Right cardiac atrium (tissue), 5 donors: ENCODE data around the gene CCM2L. TPM values are rescaled to one million over a fixed set of nuclear protein-coding genes. Genes with fewer than 3 reads are reported as not detected.

Experiments
- ATAC-seq, 2 donors: fragments of 200-7000 bp; cut with Tn5 transposase; one replicate each; pipeline versions ENCODE4 v1.8.0 to v1.9.1; 2020; ENCODE audit warnings: moderate library complexity in 2 of 2, mild to moderate bottlenecking in 1 of 2
- DNase-seq, 3 donors: peaks; one replicate each; pipeline ENCODE4 v3.0.0-alpha.2; 2020
- H3K27ac ChIP-seq: one replicate; pipeline ENCODE4 v1.5.1; 2013; ENCODE audit warnings: mild to moderate bottlenecking, low read length, control low read depth, moderate library complexity
- H3K27me3 ChIP-seq: one replicate; pipeline ENCODE4 v1.6.1; 2013; ENCODE audit not compliant: control insufficient read depth, insufficient read depth
- H3K4me1 ChIP-seq: one replicate; pipeline ENCODE4 v1.6.1; 2013; ENCODE audit warnings: low read length; ENCODE audit not compliant: control insufficient read depth, insufficient read depth
- H3K4me3 ChIP-seq: one replicate; pipeline ENCODE4 v1.5.1; 2013; ENCODE audit warnings: low read length, control low read depth
- H3K9me3 ChIP-seq: one replicate; pipeline ENCODE4 v1.6.1; 2013; ENCODE audit warnings: low read length; ENCODE audit not compliant: control insufficient read depth
- WGBS: extraction: QIAGEN DNeasy Blood & Tissue Kit; methylation state at CpG from one replicate; pipeline ENCODE4 v1.1.7; 2013; 5-methylcytosine and 5-hydroxymethylcytosine counted together
- intact Hi-C, 4 donors: fragments of 100-400 bp; cut with DNase I; formaldehyde crosslinking; loops; one replicate each; pipeline versions ENCODE4 v1.11.0 to v1.14.0; 2022 to 2023
- polyA plus RNA-seq: library from polyadenylated mRNA; stranded (reverse); fragments of 200-250 nt; gene quantifications from one replicate; pipeline ENCODE4 v1.2.3, GENCODE V29; 2013
- total RNA-seq, 4 donors: library from RNA; stranded (reverse); fragmentation: NEBNext Ultra II Directional; extraction: Animal tissue kit (Norgen Biotek cat#: 25700); gene quantifications; one replicate each; pipeline ENCODE4 v1.2.1, GENCODE V29; 2021
- donor health status: healthy with polysubstance abuse.
- donor health status: DM: no; HTN: yes; CAD: no.
- donor health status: DM: no; HTN: no; CAD: no.
- donor health status: DM: no; HTN: yes; CAD: no; lungs with severe emphysema.
- donor health status: DM: yes; HTN: yes; CAD: no.

The CCM2L gene
- total and polyA plus RNA-seq, 5 donors = 5.6 to 10.3 (median 9.4) TPM

DNA sequence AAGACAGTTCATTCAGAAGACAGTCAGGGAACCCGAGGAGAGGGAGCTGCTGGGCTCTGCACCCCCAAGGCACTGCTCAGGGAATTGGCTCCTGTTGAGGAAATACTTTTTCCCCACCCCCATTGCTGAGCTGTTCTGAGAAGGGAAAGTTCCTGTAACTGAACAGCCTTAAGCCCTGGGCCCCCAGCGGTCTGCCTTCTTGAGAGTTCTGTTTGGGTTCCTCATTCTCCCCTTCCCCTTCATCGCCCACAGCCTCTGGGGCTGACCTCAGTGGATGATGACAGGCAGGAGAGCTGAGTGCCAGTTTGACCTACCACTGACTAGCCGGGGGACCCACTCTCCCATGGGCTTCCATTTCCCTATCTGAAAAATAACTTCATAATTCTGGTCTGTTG lies 52.5 kb downstream of the CCM2L start:
- no peaks in the 10 kb centered on the region for H3K4me1 ChIP-seq
- H3K27me3 ChIP-seq = no peaks in the 10 kb centered on the region
- no peak overlapping the region for H3K27ac ChIP-seq
- DNase-seq (peak in 2 of 3 donors; percentile 78 to 80), ATAC-seq (peak; percentile 68 to 69)
- H3K4me3 ChIP-seq = no peak overlapping the region
- WGBS = 50% methylated on average over 4 of the region's 4 CpGs
- H3K9me3 ChIP-seq = no peaks in the 10 kb centered on the region
- intact Hi-C loops = no loop called here

- Histone ChIP-seq H3K9me3 (no peaks in the 10 kb centered on the region), H3K27ac (no peak overlapping the region), H3K4me1 (no peaks in the 10 kb centered on the region), H3K4me3 (no peak overlapping the region), H3K27me3 (no peaks in the 10 kb centered on the region)
- intact Hi-C loops = no loop called here
- WGBS = 56% methylated on average over 4 of the region's 4 CpGs
- ATAC-seq (no peak), DNase-seq (no peak)
Observed at GRCh38 chr20:32063695-32064094, 53.5 kb downstream of the CCM2L start.

- intact Hi-C loops = no loop called here
- no peaks in the 10 kb centered on the region for H3K4me1 ChIP-seq
- DNase-seq (no peak), ATAC-seq (no peak)
- H3K27ac ChIP-seq = no peak overlapping the region
- no peak overlapping the region for H3K4me3 ChIP-seq
- WGBS = 71% methylated on average over 7 of the region's 7 CpGs
- H3K9me3 ChIP-seq = no peaks in the 10 kb centered on the region
- H3K27me3 ChIP-seq = no peaks in the 10 kb centered on the region
Observed at GRCh38 chr20:32064667-32065066, 54.4 kb downstream of the CCM2L start.

DNA sequence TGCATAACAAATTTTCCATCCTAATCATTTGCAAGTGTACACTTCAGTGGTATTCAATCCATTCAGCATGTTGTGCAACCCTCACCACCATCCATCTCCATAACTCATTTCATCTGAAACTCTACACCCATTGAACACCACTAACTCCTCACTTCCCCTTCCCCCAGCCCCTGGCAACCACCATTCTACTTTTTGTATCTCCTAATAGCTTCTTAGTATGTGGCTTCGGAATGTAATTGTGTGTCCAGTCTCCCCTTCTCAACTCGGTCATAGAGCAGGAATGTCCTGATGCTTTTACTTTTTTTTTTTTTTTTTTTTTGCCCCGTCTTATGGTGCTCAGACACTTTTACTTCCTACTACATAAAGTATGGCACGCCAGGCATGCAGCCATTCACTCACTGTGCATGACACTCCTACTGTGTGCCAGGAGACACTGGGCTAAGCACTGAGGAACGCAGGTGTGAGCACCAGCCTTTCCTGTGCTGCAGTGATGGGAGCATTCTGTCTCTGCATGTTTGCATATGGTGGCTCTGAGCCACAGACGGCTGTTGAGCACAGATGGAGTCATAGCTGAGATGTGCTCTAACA lies 57.1 kb downstream of the CCM2L start:
- ATAC-seq (no peak), DNase-seq (no peak)
- H3K4me3 ChIP-seq = no peak overlapping the region
- 57% methylated on average over 6 of the region's 6 CpGs for WGBS
- no peaks in the 10 kb centered on the region for H3K9me3 ChIP-seq
- no peaks in the 10 kb centered on the region for H3K4me1 ChIP-seq
- H3K27me3 ChIP-seq = no peaks in the 10 kb centered on the region
- intact Hi-C loops = no loop called here
- H3K27ac ChIP-seq = no peak overlapping the region

DNA sequence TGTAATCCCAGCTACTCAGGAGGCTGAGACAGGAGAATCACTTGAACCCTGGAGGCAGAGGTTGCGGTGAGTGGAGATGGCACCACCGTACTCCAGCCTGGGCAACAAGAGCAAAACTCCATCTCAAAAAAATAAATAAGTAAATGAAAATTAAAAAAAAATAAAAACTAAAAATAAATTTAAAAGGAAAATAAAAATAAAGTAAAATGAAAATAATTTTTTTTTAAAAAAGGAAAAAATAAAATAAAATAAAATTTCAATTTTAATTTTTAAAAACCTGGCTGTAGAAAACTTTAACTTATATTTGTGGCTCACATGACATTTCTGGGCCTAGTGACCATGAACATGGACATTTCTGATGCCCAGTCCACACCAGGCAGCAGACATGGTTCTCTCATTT lies 57.9 kb downstream of the CCM2L start:
- Histone ChIP-seq H3K4me3 (no peak overlapping the region), H3K27me3 (no peaks in the 10 kb centered on the region), H3K27ac (no peak overlapping the region), H3K4me1 (no peaks in the 10 kb centered on the region), H3K9me3 (no peaks in the 10 kb centered on the region)
- WGBS = 99% methylated on average over 2 of the region's 2 CpGs
- ATAC-seq (no peak), DNase-seq (no peak)
- intact Hi-C loops = no loop called here

- ATAC-seq (no peak), DNase-seq (no peak)
- Histone ChIP-seq H3K27ac (no peak overlapping the region), H3K4me1 (no peaks in the 10 kb centered on the region), H3K9me3 (no peaks in the 10 kb centered on the region), H3K27me3 (no peaks in the 10 kb centered on the region), H3K4me3 (no peak overlapping the region)
- intact Hi-C loops = no loop called here
Observed at GRCh38 chr20:32069711-32070110, 59.5 kb downstream of the CCM2L start.

DNA sequence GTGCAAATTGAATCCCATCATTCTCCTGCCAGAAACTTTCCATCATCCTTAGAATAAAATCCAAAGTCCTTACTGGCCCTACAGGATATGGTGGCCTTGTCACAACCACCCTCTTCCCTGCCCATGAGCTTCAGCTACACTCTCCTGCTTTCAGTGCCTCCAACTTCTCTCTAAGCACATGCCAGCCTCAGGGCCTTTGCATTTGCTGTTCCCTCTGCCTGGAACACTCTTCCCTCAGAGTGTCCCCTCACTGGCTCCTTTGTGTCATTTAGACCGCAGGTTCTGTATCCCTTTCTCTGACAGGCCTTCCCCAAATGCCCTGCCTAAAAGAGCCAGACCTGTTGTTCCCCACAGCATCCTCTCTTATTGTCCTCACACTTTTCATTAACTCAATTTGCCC lies 60.0 kb downstream of the CCM2L start:
- no peak overlapping the region for H3K27ac ChIP-seq
- no peak for ATAC-seq
- intact Hi-C loops = no loop called here
- 80% methylated on average over 1 of the region's 1 CpG for WGBS
- H3K4me3 ChIP-seq = no peak overlapping the region
- no peaks in the 10 kb centered on the region for H3K4me1 ChIP-seq
- DNase-seq = no peak
- no peaks in the 10 kb centered on the region for H3K27me3 ChIP-seq
- H3K9me3 ChIP-seq = no peaks in the 10 kb centered on the region

DNA sequence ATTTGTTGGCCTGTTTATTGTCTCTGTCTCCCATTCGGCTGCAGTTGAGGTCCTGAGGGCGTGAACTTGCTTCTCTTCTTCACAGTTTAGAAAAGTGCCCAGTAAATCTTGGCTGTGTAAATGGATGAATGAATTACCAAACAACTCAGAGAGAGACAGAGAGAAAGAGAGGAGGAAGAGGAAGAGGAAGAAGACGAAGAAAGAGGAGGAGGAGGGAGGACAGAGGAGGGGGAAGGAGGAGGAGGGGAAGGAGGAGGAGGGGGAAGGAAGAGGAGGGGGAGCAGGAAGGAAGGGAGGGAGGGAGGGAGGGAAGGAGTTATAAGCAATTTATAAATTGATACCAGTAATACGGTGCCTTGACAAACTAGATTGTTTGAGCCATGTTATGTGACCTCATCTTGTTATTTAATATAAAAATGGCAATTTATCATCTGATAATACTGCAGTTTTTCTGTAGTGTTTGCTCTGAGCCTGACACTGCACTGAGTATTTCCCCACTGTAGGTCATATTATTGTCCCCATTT lies 60.5 kb downstream of the CCM2L start:
- Histone ChIP-seq H3K4me1 (no peaks in the 10 kb centered on the region), H3K27ac (no peak overlapping the region)

GRCh38 chr20:32071395-32072167 lies 61.3 kb downstream of the CCM2L start:
- Histone ChIP-seq H3K4me3 (no peak overlapping the region), H3K9me3 (no peaks in the 10 kb centered on the region), H3K27ac (no peak overlapping the region), H3K4me1 (no peaks in the 10 kb centered on the region), H3K27me3 (no peaks in the 10 kb centered on the region)
- no peak for ATAC-seq
- intact Hi-C loops = no loop called here
- 76% methylated on average over 17 of the region's 17 CpGs for WGBS
- no peak for DNase-seq

More for the DNA sequence above, 60.5 kb downstream of the CCM2L start:
- Histone ChIP-seq H3K9me3 (no peaks in the 10 kb centered on the region), H3K27me3 (no peaks in the 10 kb centered on the region), H3K4me3 (no peak overlapping the region)
- DNase-seq (no peak), ATAC-seq (no peak)
- intact Hi-C loops = no loop called here
- WGBS = 36% methylated on average over 4 of the region's 4 CpGs

- intact Hi-C loops = no loop called here
- no peak for ATAC-seq
- 82% methylated on average over 6 of the region's 6 CpGs for WGBS
Observed at GRCh38 chr20:32072168-32072750, 62.0 kb downstream of the CCM2L start.

DNA sequence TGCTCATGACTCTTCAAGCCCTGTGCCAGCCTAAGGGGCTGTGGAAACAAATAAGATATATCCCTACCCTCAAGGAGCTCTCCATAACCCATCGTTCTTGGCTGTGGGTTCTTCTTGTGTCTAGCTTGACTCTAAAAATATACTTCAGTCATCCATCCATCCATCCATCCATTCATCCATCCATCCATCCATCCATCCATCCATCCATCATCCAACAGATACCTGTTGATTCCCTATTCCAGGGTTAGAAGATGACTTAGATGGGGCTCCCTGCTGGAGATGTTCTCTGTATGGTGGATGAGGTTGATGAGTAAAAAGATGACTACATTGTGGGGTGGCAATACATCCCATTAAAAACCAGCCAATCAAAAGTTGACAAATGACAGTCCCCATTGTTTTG lies 65.3 kb downstream of the CCM2L start:
- Histone ChIP-seq H3K27me3 (no peaks in the 10 kb centered on the region), H3K9me3 (no peaks in the 10 kb centered on the region), H3K4me3 (no peak overlapping the region), H3K27ac (no peak overlapping the region), H3K4me1 (no peaks in the 10 kb centered on the region)
- WGBS = 91% methylated on average over 1 of the region's 1 CpG
- ATAC-seq = no peak
- DNase-seq = no peak
- intact Hi-C loops = no loop called here

More at GRCh38 chr20:32072168-32072750, 62.0 kb downstream of the CCM2L start:
- no peak overlapping the region for H3K4me3 ChIP-seq
- no peaks in the 10 kb centered on the region for H3K9me3 ChIP-seq
- no peak for DNase-seq
- H3K27me3 ChIP-seq = no peaks in the 10 kb centered on the region
- no peak overlapping the region for H3K27ac ChIP-seq
- no peaks in the 10 kb centered on the region for H3K4me1 ChIP-seq
